GM18499 (cell line): Measurements from ENCODE around the gene CLK4.

Source experiments
- ATAC-seq: cut with Tn5 transposase; IDR thresholded peaks from one replicate; pipeline ENCODE4 v1.9.1; 2021; ENCODE audit warnings: moderate number of reproducible peaks; ENCODE audit not compliant: insufficient read depth, unreplicated experiment

Gene CLK4

DNA sequence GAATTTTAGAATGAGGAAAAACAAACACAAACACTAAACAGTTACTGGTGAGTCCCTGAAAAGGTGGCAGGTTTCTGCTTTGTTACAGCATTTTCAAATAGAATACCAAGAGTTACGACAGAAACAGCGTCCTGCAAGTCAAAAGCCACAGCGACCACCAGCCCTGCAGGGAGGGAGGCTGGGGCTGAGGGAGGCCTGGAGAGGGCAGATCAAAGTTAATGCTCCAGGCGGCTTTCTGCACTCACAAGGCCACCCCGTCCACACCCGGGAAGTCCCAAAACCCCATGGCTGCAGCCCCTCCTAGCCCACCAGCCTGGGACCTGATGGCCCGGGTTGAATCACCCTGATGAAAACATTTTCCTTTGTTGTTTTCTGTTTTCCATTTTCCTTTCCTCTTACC is 65.9 kb downstream of the CLK4 start:
- ATAC-seq = no peak

DNA sequence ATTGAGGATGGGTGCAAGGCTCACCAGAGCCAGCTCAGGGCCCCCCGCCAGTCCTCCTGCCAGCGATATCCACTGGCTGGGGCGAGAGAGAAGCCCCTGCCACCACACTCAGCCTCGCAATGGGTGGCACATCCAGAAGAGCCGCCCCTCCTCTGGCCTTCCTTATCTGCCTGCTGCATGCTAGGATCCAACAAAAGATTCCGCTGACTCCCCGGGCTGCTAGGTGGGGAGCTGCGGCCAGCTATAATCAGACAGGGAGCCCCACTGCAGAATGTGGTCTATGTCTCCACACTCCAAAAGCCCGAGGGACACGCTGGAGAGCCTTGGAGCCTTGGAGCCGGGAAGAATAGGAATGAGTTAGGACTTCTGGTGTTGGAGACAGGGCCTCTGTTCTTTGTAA is 69.4 kb downstream of the CLK4 start:
- ATAC-seq = no peak

DNA sequence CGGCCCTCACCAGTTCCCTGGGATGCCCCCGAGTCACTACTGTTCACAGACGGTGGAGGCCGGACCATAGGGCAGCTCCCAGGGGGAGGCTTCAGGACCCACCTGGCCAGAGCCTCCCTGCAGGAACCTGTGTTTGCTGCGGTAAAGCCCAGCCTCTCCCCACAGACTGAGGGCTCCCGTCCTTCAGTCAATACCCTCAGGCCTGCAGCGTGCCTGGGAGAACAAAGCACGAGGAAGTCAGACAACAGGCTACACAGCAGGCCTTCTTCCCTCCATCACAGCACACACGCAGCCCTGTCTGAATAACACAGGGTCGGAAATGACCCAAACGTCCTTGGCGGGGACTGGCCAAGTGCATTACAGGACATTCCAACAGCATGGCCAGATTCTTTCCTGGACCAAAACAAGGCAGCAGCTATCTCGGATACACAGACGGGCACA is 71.1 kb downstream of the CLK4 start:
- no peak for ATAC-seq

DNA sequence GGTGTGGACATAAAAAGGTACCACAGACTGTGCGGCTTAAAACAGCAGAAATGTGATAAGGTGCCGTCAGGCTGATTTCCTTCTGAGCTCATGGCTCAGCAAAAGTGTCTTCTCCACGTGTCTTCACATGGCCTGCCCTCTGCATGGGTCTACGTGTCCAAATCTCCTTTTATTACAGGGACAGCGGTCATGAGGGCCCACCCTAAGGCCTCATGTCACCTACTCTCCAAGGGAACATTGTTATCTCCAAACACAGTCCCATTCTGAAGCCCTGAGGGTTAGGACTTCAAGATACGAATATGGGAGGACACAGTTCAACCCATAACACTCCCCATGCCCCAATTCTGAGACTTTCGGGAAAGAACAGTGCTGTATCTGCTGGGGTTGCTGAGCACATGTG is 71.8 kb downstream of the CLK4 start:
- no peak for ATAC-seq

DNA sequence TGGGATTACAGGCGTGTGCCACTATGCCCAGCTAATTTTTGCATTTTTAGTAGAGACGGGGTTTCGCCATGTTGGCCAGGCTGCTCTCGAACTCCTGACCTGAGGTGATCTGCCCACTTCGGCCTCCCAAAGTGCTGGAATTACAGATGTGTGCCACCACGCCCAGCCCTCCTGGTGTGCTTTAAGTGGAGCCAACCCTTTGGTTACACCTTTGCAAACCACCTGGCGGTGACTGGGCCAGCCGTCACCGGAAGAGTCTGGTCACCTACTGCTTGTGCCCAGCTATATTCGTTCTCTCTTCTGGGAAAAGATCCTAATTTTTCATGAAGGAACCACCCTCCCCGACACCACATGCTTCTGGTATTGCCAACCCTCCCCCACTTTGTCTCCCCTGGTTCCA is 72.5 kb downstream of the CLK4 start:
- no peak for ATAC-seq

DNA sequence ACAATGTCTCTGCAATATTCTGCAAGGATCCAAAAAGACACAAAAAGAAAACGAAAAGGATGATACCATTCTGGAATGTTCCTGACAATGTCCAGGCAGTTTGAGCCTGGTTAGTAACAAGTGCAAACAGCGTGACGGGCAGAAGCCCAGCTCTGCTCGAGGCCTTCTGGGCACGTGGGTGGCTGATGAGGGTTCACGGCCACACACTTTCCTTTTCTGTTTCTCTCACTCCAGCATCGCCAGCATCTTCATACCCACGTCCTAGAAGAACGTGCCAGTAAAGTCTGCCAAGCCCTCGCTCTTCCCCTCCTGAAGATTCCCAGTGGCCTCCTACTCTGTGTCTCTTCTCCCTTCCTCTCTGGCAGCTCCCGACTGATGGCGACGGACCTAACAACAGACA is 73.3 kb downstream of the CLK4 start:
- no peak for ATAC-seq
